H9 (cell line): Measurements from ENCODE around the gene RRP1B. TPM values are rescaled to one million over a fixed set of nuclear protein-coding genes. Genes with fewer than 3 reads are reported as not detected.
A peak's percentile ranks its signal among the peaks of the same experiment; 100 is the strongest.

ENCODE experiments used
- DNase-seq: peaks from one replicate; pipeline ENCODE4 v3.0.0-alpha.2; 2017
- H2AFZ ChIP-seq: one replicate; pipeline ENCODE4 v1.6.1; 2013; ENCODE audit warnings: mild to moderate bottlenecking, low read length, control low read depth, moderate library complexity
- H2AK5ac ChIP-seq: 2 replicates; pipeline ENCODE4 v1.6.1; 2013; ENCODE audit warnings: low read length, control low read depth, mixed read lengths; ENCODE audit not compliant: insufficient read length
- H2BK120ac ChIP-seq: one replicate; pipeline ENCODE4 v1.6.1; 2013; ENCODE audit warnings: low read depth, mild to moderate bottlenecking, low read length, control low read depth, inconsistent platforms; ENCODE audit not compliant: poor library complexity, severe bottlenecking
- H2BK12ac ChIP-seq: 2 replicates; pipeline ENCODE4 v1.6.1; 2013; ENCODE audit warnings: low read length, control low read depth, mixed read lengths, low read depth; ENCODE audit not compliant: insufficient read length
- H2BK15ac ChIP-seq: 2 replicates; pipeline ENCODE4 v1.6.1; 2013; ENCODE audit warnings: low read depth, low read length, control low read depth
- H2BK20ac ChIP-seq: one replicate; pipeline ENCODE4 v1.6.1; 2013; ENCODE audit warnings: low read depth, mild to moderate bottlenecking, low read length, control low read depth, inconsistent platforms; ENCODE audit not compliant: poor library complexity, severe bottlenecking
- H2BK5ac ChIP-seq: 2 replicates; pipeline ENCODE4 v1.6.1; 2013; ENCODE audit warnings: low read length, control low read depth, mixed read lengths; ENCODE audit not compliant: insufficient read length
- H3K14ac ChIP-seq: 2 replicates; pipeline ENCODE4 v1.6.1; 2013; ENCODE audit warnings: low read length, control low read depth; ENCODE audit not compliant: insufficient read depth
- H3K18ac ChIP-seq: 2 replicates; pipeline ENCODE4 v1.6.1; 2013; ENCODE audit warnings: low read depth, mild to moderate bottlenecking, mixed read lengths, low read length, control low read depth; ENCODE audit not compliant: insufficient read length
- H3K23ac ChIP-seq: 2 replicates; pipeline ENCODE4 v1.6.1; 2013; ENCODE audit warnings: low read length, control low read depth, mixed read lengths, low read depth; ENCODE audit not compliant: insufficient read length
- H3K23me2 ChIP-seq: 2 replicates; pipeline ENCODE4 v1.6.1; 2013; ENCODE audit warnings: low read depth, mild to moderate bottlenecking, mixed read lengths, low read length, control low read depth; ENCODE audit not compliant: insufficient read length, poor library complexity, severe bottlenecking
- H3K27ac ChIP-seq: 2 replicates; pipeline ENCODE4 v1.5.1; 2013; ENCODE audit warnings: low read length, control low read depth, mixed read lengths, low read depth; ENCODE audit not compliant: insufficient read length
- H3K27me3 ChIP-seq: 2 replicates; pipeline ENCODE4 v1.6.1; 2013; ENCODE audit warnings: low read length, control low read depth, inconsistent platforms; ENCODE audit not compliant: insufficient read depth
- H3K4ac ChIP-seq: 2 replicates; pipeline ENCODE4 v1.6.1; 2013; ENCODE audit warnings: low read depth, mild to moderate bottlenecking, control low read depth, inconsistent platforms, low read length, moderate library complexity
- H3K4me1 ChIP-seq: 2 replicates; pipeline ENCODE4 v1.6.1; 2013; ENCODE audit warnings: low read length, control low read depth, inconsistent platforms; ENCODE audit not compliant: insufficient read depth
- H3K4me2 ChIP-seq: 2 replicates; pipeline ENCODE4 v1.6.1; 2013; ENCODE audit warnings: low read length, control low read depth, mixed read lengths; ENCODE audit not compliant: insufficient read length, insufficient read depth
- H3K56ac ChIP-seq: 2 replicates; pipeline ENCODE4 v1.6.1; 2013; ENCODE audit warnings: low read depth, mild to moderate bottlenecking, mixed read lengths, low read length, control low read depth; ENCODE audit not compliant: insufficient read length
- H3K79me1 ChIP-seq: 2 replicates; pipeline ENCODE4 v1.6.1; 2013; ENCODE audit warnings: low read depth, mild to moderate bottlenecking, moderate library complexity, low read length, control low read depth, inconsistent platforms; ENCODE audit not compliant: insufficient read depth, poor library complexity, severe bottlenecking
- H3K79me2 ChIP-seq: 2 replicates; pipeline ENCODE4 v1.6.1; 2013; ENCODE audit warnings: low read length, control low read depth, inconsistent platforms; ENCODE audit not compliant: insufficient read depth
- H3K9ac ChIP-seq: 2 replicates; pipeline ENCODE4 v1.6.1; 2013; ENCODE audit warnings: low read length, control low read depth, mixed read lengths; ENCODE audit not compliant: insufficient read length; ENCODE audit errors: extremely low read depth
- H3K9me3 ChIP-seq: one replicate; pipeline ENCODE4 v1.6.1; 2013; ENCODE audit warnings: low read depth, low read length, inconsistent platforms; ENCODE audit not compliant: control insufficient read depth
- H3T11ph ChIP-seq: one replicate; pipeline ENCODE4 v1.6.1; 2013; ENCODE audit warnings: mild to moderate bottlenecking, low read length, control low read depth, inconsistent platforms
- H4K20me1 ChIP-seq: one replicate; pipeline ENCODE4 v1.6.1; 2013; ENCODE audit not compliant: control insufficient read depth, insufficient read length, insufficient read depth
- H4K5ac ChIP-seq: 2 replicates; pipeline ENCODE4 v1.6.1; 2013; ENCODE audit warnings: low read depth, mild to moderate bottlenecking, mixed read lengths, low read length, control low read depth; ENCODE audit not compliant: insufficient read length
- H4K8ac ChIP-seq: replicated peaks from 2 replicates; pipeline ENCODE4 v1.6.1; 2013; ENCODE audit warnings: low read length, control low read depth, mixed read lengths, low read depth; ENCODE audit not compliant: insufficient read length
- H4K91ac ChIP-seq: 2 replicates; pipeline ENCODE4 v1.6.1; 2013; ENCODE audit warnings: low read depth, mild to moderate bottlenecking, moderate library complexity, mixed read lengths, low read length, control low read depth; ENCODE audit not compliant: insufficient read length
- H3K27ac Mint-ChIP-seq, 3 experiments: 2 replicates in 2 of 3; 3 replicates in 1 of 3; pipeline ENCODE4 v1.8.0; 2020 to 2021; ENCODE audit warnings: mixed read lengths in 3 of 3, mild to moderate bottlenecking in 1 of 3, moderate library complexity in 1 of 3
- H3K27me3 Mint-ChIP-seq: 2 replicates; pipeline ENCODE4 v1.8.0; 2021; ENCODE audit warnings: low read depth, mild to moderate bottlenecking, moderate library complexity, mixed read lengths
- H3K36me3 Mint-ChIP-seq, 3 experiments: 2 replicates in 2 of 3; 3 replicates in 1 of 3; pipeline ENCODE4 v1.8.0; 2020 to 2021; ENCODE audit warnings: low read depth in 3 of 3, mixed read lengths in 3 of 3; ENCODE audit not compliant: insufficient read depth in 1 of 3
- H3K4me1 Mint-ChIP-seq, 2 experiments: 2 replicates each; pipeline ENCODE4 v1.8.0; 2020; ENCODE audit warnings: mixed read lengths in 2 of 2
- H3K4me3 Mint-ChIP-seq, 2 experiments: 2 replicates in 1 of 2; 3 replicates in 1 of 2; pipeline ENCODE4 v1.8.0; 2020 to 2021; ENCODE audit warnings: mild to moderate bottlenecking in 2 of 2, mixed read lengths in 2 of 2, moderate library complexity in 1 of 2
- H3K9me3 Mint-ChIP-seq, 2 experiments: 2 replicates in 1 of 2; 3 replicates in 1 of 2; pipeline ENCODE4 v1.8.0; 2020; ENCODE audit warnings: mild to moderate bottlenecking in 2 of 2, mixed read lengths in 2 of 2, moderate library complexity in 1 of 2
- CTCF ChIP-seq: fragments of 200-600 bp; sonication (generic); conservative IDR thresholded peaks from 3 replicates; pipeline ENCODE4 v1.8.0; 2021; ENCODE audit warnings: antibody characterized with exemption, mild to moderate bottlenecking
- WGBS: extraction: QIAGEN DNeasy Blood & Tissue Kit; methylation state at CpG from one replicate; pipeline ENCODE4 v1.1.7; 2013; ENCODE audit warnings: missing lambda C conversion rate, low lambda C conversion rate, mixed read lengths; ENCODE audit not compliant: insufficient read length; ENCODE audit errors: extremely low coverage; 5-methylcytosine and 5-hydroxymethylcytosine counted together
- total RNA-seq: library from RNA; stranded (reverse); gene quantifications from 2 replicates; pipeline ENCODE4 v1.2.1, GENCODE V29; 2021

The RRP1B gene
- total RNA-seq, 1 experiment from 2014 or later, result 96.6 TPM

- Histone ChIP-seq H3K27me3 (no peaks in the 10 kb centered on the region), H3K79me2 (peaks cover 27% of the 10 kb centered on the region; the same call in 1 of the 2 replicates)
Measured at GRCh38 chr21:43669828-43670605, 10.7 kb downstream of the RRP1B start.

More at GRCh38 chr21:43669828-43670605, 10.7 kb downstream of the RRP1B start:
- DNase-seq, result no peak
- no peak overlapping the region for H2AFZ ChIP-seq
- Mint-ChIP-seq H3K36me3 (peaks cover 50 to 73% (median 57%) of the 10 kb centered on the region in 3 experiments), H3K4me1 (peaks cover 18 to 32% of the 10 kb centered on the region in 2 experiments), H3K27me3 (no peaks in the 10 kb centered on the region), H3K9me3 (no peaks in the 10 kb centered on the region), H3K27ac (peak overlapping the region in 2 of 3 experiments; percentile 10 to 17; a peak in 3 of 7 replicates), H3K4me3 (no peak overlapping the region)
- no peaks in the 10 kb centered on the region for H3K23me2 ChIP-seq
- no CpG with 5 or more reads among the region's 20 CpGs for WGBS
- no peak overlapping the region for H2BK15ac ChIP-seq
- no peak overlapping the region for H3K4ac ChIP-seq
- no peak overlapping the region for H3K18ac ChIP-seq
- H2BK20ac ChIP-seq, result no peak overlapping the region
- no peak overlapping the region for H3K14ac ChIP-seq
- H2BK12ac ChIP-seq, result no peak overlapping the region
- H3K27ac ChIP-seq, result no peak overlapping the region
- H3K4me2 ChIP-seq, result no peak overlapping the region
- H3T11ph ChIP-seq, result no peak overlapping the region
- H3K79me1 ChIP-seq, result peaks cover 1% of the 10 kb centered on the region
- H4K8ac ChIP-seq, result no peak overlapping the region
- TF ChIP-seq CTCF, result no peak
- no peak overlapping the region for H3K23ac ChIP-seq
- no peaks in the 10 kb centered on the region for H4K20me1 ChIP-seq
- no peak overlapping the region for H3K9ac ChIP-seq
- H2AK5ac ChIP-seq, result no peak overlapping the region
- H4K5ac ChIP-seq, result no peak overlapping the region
- H3K56ac ChIP-seq, result no peak overlapping the region
- H3K4me1 ChIP-seq, result no peaks in the 10 kb centered on the region; the same call in 1 of the 2 replicates
- no peak overlapping the region for H4K91ac ChIP-seq
- H2BK120ac ChIP-seq, result no peak overlapping the region
- H2BK5ac ChIP-seq, result no peak overlapping the region
- no peaks in the 10 kb centered on the region for H3K9me3 ChIP-seq
